ENCODE results near the gene PAPLN.

- TF ChIP-seq, protein P1, sequence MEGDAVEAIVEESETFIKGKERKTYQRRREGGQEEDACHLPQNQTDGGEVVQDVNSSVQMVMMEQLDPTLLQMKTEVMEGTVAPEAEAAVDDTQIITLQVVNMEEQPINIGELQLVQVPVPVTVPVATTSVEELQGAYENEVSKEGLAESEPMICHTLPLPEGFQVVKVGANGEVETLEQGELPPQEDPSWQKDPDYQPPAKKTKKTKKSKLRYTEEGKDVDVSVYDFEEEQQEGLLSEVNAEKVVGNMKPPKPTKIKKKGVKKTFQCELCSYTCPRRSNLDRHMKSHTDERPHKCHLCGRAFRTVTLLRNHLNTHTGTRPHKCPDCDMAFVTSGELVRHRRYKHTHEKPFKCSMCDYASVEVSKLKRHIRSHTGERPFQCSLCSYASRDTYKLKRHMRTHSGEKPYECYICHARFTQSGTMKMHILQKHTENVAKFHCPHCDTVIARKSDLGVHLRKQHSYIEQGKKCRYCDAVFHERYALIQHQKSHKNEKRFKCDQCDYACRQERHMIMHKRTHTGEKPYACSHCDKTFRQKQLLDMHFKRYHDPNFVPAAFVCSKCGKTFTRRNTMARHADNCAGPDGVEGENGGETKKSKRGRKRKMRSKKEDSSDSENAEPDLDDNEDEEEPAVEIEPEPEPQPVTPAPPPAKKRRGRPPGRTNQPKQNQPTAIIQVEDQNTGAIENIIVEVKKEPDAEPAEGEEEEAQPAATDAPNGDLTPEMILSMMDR (IDR thresholded peaks at IDR 0.05; ENCODE audit: insufficient read depth, low read length, poor library complexity, severe bottlenecking) = no peak
- TF ChIP-seq EZH2phosphoT487 (conservative IDR thresholded peaks at IDR 0.05; ENCODE audit: low read length) = no peak
Measured at GRCh38 chr14:73216030-73216429, 21.3 kb upstream of the PAPLN start.

All from SU-DHL-6 (cell line).